Activated CD4-positive, alpha-beta memory T cell treated with anti-CD3 and anti-CD28 coated beads, Interleukin-2, amount 10 ng/mL, durations not matched to agents 7 days and 5 days (primary cell): ENCODE data around the gene PRDX1. TPM values are rescaled to one million over a fixed set of nuclear protein-coding genes. Genes with fewer than 3 reads are reported as not detected.
"Not testable (repeated sequence)": the region's sequence is repeated elsewhere in the genome, so short reads cannot be mapped to it uniquely, and the experiment has no call there.

ENCODE experiments used
- CTCF ChIA-PET: fragments of 350-600 bp; sonication (Branson Sonifier 250); formaldehyde crosslinking; loops from one replicate; lab custom pipeline; 2021; ENCODE audit warnings: antibody characterized with exemption, inconsistent platforms; lab: Charles Lee
- POLR2A ChIA-PET: fragments of 350-600 bp; sonication (Branson Sonifier 250); formaldehyde crosslinking; loops from one replicate; lab custom pipeline; 2021; ENCODE audit warnings: antibody characterized with exemption; lab: Charles Lee
- DNase-seq: peaks from one replicate; pipeline ENCODE4 v3.0.0-alpha.2; 2020
- H3K27ac Mint-ChIP-seq: one replicate; pipeline ENCODE4 v1.8.0; 2021; ENCODE audit warnings: mild to moderate bottlenecking, mixed read lengths
- H3K27me3 Mint-ChIP-seq: one replicate; pipeline ENCODE4 v1.8.0; 2021; ENCODE audit warnings: mixed read lengths
- H3K36me3 Mint-ChIP-seq: one replicate; pipeline ENCODE4 v1.8.0; 2021; ENCODE audit warnings: low read depth, mixed read lengths
- H3K4me1 Mint-ChIP-seq: one replicate; pipeline ENCODE4 v1.8.0; 2021; ENCODE audit warnings: mixed read lengths
- H3K4me3 Mint-ChIP-seq: one replicate; pipeline ENCODE4 v1.8.0; 2021; ENCODE audit warnings: mild to moderate bottlenecking, mixed read lengths
- H3K9me3 Mint-ChIP-seq: one replicate; pipeline ENCODE4 v1.8.0; 2021; ENCODE audit warnings: mixed read lengths
- total RNA-seq, 2 experiments: library from RNA; stranded (reverse); gene quantifications; one replicate each; pipeline ENCODE4 v1.2.3, GENCODE V29; 2021

Gene PRDX1
- total RNA-seq, 2 experiments from 2014 or later = 296 to 309 TPM

DNA sequence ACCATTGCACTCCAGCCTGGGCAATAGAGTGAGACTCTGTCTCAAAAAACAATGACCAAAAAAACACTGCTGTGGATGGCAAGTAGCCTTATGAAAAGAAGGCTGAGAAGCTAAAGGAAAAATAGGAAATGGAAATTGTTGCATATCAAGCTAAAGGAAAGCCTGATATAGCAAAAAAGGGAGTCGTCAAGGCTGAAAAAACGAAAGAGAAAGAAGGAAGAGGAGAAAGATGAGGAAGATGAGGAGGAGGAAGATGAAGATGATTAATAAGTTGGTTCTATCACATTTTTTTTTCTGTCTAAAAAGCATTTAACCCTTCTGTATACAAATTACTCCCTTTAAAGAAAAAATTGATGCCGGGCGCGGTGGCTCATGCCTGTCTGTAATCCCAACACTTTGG, 10.2 kb upstream of the PRDX1 start:
- Mint-ChIP-seq H3K4me3 (no peak overlapping the region), H3K36me3 (no peaks in the 10 kb centered on the region), H3K9me3 (no peaks in the 10 kb centered on the region), H3K27ac (no peak overlapping the region), H3K4me1 (peaks cover 15% of the 10 kb centered on the region), H3K27me3 (peaks cover 4% of the 10 kb centered on the region)
- ChIA-PET POLR2A (interaction anchor here (1.3 kb wide), 1 partner anchor 19 kb away, joined by 5 read pairs; the partner anchor contains the start of gene AKR1A1), CTCF (no interaction called here)
- no peak for DNase-seq

DNA sequence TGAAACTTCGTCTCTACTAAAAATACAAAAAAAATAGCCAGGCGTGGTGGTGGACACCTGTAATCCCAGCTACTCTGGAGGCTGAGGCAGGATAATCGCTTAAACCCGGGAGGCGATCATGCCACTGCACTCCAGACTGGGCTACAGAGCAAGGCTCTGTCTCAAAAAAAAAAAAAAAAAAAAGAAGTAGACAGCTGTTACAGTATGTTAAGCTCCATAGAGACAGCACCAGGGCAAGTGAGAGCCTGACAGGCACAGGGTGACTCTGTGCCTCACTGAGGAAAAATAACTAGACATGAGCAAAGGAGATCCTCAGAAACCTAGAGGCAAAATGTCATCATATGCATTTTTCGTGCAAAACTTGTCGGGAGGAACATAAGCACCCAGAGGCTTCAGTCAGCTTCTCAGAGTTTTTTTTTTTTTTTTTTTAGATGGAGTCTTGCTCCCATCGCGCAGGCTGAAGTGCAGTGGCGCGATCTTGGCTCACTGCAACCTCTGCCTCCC, 9.0 kb upstream of the PRDX1 start:
- Mint-ChIP-seq H3K9me3 (no peaks in the 10 kb centered on the region), H3K4me1 (peaks cover 5% of the 10 kb centered on the region), H3K27me3 (peaks cover 12% of the 10 kb centered on the region), H3K36me3 (no peaks in the 10 kb centered on the region), H3K27ac (no peak overlapping the region), H3K4me3 (no peak overlapping the region)
- no peak for DNase-seq
- ChIA-PET POLR2A (interaction anchor here (2.6 kb wide), 1 partner anchor 9 kb away, joined by 14 read pairs; the partner anchor contains the start of gene PRDX1), CTCF (interaction anchor here (0.7 kb wide), 1 partner anchor 635 kb away, joined by 4 read pairs; no protein-coding TSS in a partner anchor)

DNA sequence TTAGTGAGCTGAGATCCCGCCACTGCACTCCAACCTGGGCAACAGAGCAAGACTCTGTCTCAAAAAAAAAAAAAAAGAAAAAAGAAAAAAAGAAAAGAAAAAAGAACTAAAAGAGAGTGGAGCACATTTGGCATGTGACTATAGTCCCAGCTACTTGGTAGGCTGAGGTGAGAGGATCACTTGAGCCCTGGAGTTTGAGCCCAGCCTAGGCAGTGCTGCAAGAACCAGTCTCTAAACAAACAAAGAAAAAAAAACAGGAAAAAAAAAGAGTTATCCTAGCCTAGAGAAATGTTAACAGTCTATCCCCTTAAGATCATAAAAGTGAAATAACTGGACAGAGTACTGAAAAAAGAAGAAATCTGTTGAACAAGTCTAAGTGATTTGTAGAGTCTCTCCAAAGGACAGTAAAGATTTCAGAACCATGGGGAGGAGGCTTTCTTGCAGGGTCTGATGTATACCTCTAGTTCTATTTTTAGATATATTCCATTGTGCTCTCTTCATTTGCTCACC, 4.5 kb upstream of the PRDX1 start:
- POLR2A ChIA-PET = interaction anchor here (0.7 to 1.5 kb wide), 2 partner anchors 18 to 66 kb away, joined by 3 read pairs; no protein-coding TSS in a partner anchor
- CTCF ChIA-PET = no interaction called here
- peaks cover 9% of the 10 kb centered on the region for H3K36me3 Mint-ChIP-seq
- peaks cover 22% of the 10 kb centered on the region for H3K4me1 Mint-ChIP-seq
- no peak for DNase-seq
- H3K4me3 Mint-ChIP-seq = no peak overlapping the region
- H3K27me3 Mint-ChIP-seq = peaks cover 14% of the 10 kb centered on the region
- H3K27ac Mint-ChIP-seq = no peak overlapping the region
- no peaks in the 10 kb centered on the region for H3K9me3 Mint-ChIP-seq

DNA sequence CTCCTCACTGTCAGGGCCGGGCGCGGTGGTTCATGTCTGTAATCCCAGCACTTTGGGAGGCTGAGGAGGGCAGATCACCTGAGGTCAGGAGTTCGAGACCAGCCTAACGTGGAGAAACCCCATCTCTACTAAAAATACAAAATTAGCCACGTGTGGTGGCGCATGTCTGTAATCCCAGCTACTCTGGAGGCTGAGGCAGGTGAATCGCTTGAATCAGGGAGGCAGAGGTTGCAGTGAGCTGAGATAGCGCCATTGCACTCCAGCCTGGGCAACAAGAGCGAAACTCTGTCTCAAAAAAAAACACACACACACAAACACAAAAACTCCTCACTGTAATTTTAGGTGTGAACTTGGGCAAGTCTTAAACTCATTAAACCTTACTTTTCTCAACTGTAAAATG, 2.3 kb upstream of the PRDX1 start:
- H3K27ac Mint-ChIP-seq, H3K9me3 Mint-ChIP-seq, H3K4me3 Mint-ChIP-seq, DNase-seq: not testable (repeated sequence)
- CTCF ChIA-PET = interaction anchor here (0.9 to 1.9 kb wide), 2 partner anchors 19 to 45 kb away, joined by 3 to 5 read pairs; no protein-coding TSS in a partner anchor
- POLR2A ChIA-PET = interaction anchor here (1.3 to 5.5 kb wide), 6 partner anchors 11 to 184 kb away, joined by 3 to 142 read pairs (median 34); partner anchors contain the start of genes AKR1A1, MUTYH, NASP and TOE1
- peaks cover 14% of the 10 kb centered on the region for H3K27me3 Mint-ChIP-seq
- peaks cover 18% of the 10 kb centered on the region for H3K36me3 Mint-ChIP-seq
- peaks cover 36% of the 10 kb centered on the region for H3K4me1 Mint-ChIP-seq

DNA sequence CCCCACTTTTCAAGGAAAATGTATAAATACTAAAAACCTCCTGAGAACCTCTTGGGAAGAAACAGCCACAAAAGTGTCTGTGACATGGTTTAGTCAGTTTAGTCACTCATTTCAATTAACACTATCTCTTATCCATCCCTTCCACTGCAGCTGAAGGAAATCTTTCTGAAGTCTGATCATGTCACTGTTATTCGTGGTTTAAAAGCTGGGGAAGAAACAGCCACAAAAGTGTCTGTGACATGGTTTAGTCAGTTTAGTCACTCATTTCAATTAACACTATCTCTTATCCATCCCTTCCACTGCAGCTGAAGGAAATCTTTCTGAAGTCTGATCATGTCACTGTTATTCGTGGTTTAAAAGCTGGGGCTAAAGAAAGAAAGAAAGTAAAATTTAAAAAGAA, 1.8 kb upstream of the PRDX1 start:
- H3K4me3 Mint-ChIP-seq, DNase-seq, H3K27ac Mint-ChIP-seq, CTCF ChIA-PET, H3K9me3 Mint-ChIP-seq: not testable (repeated sequence)
- Mint-ChIP-seq H3K27me3 (peaks cover 14% of the 10 kb centered on the region), H3K4me1 (peaks cover 41% of the 10 kb centered on the region), H3K36me3 (peaks cover 23% of the 10 kb centered on the region)
- POLR2A ChIA-PET = interaction anchor here (1.3 to 5.5 kb wide), 6 partner anchors 10 to 184 kb away, joined by 3 to 142 read pairs (median 34); partner anchors contain the start of genes AKR1A1, MUTYH, NASP and TOE1

DNA sequence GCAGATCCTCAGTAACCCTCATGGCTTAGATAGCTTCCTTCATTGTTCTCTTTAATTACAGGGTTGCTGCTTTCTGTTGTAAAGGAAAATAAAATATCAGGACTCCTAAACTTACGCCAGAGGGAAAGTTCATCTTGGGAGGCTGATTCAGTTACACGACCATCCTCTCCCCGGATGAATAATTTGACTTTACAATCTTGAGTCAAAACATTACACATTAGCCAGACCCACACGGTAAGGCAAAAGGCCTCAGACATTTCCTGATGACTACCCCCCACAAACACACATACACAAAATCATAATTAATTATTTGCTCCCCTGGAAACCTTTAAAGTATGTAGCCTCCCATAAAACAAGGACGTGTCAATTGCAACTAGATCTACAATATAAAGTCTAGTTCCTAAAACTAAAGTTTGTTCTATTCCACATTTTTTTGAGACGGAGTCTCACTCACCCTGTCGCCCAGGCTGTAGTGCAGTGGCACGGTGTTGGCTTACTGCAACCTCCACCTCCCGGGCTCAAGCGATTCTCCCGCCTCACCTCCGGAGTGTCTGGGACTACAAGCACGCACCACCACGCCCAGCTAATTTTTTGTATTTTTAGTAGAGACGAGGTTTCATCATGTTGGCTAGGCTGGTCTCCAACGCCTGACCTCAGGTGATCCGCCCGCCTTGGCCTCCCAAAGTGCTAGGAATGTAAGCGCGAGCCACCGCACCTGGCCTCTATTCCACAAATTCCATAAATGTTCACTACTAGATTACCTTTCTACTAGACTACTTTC, 830 bp upstream of the PRDX1 start:
- Mint-ChIP-seq H3K9me3 (no peaks in the 10 kb centered on the region), H3K36me3 (peaks cover 24% of the 10 kb centered on the region), H3K27ac (peak overlapping the region; percentile 88), H3K4me1 (peaks cover 42% of the 10 kb centered on the region), H3K4me3 (peak overlapping the region; percentile 95), H3K27me3 (peaks cover 12% of the 10 kb centered on the region)
- CTCF ChIA-PET = interaction anchor here (1.2 to 2.4 kb wide), 12 partner anchors 11 to 219 kb away, joined by 4 to 23 read pairs (median 6); partner anchors contain the start of genes AKR1A1, MUTYH and TOE1
- POLR2A ChIA-PET = interaction anchor here (0.6 to 5.5 kb wide), 38 partner anchors 8 to 1577 kb away, joined by 3 to 142 read pairs (median 8); partner anchors contain the start of genes AKR1A1, BTBD19, CCDC163 and EIF2B3
- no peak for DNase-seq

DNA sequence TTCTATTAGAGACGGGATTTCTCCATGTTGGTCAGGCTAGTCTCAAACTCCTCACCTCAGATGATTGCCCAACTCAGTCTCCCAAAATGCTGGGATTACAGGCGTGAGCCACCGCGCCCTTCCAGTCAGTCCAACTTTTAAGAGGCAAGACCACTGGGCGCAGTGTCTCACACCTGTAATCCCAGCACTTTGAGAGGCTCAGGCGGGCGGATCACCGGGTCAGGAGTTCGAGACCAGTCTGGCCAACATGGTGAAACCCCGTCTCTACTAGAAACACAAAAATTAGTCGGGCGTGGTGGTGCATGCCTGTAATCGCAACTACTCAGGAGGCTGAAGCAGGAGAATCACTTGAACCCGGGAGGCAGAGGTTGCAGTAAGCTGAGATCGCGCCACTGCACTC, 1.9 kb downstream of the PRDX1 start:
- peaks cover 57% of the 10 kb centered on the region for H3K4me1 Mint-ChIP-seq
- not testable (repeated sequence) for H3K27ac Mint-ChIP-seq, DNase-seq, H3K27me3 Mint-ChIP-seq, H3K9me3 Mint-ChIP-seq
- ChIA-PET CTCF (interaction anchor here (0.7 to 2.3 kb wide), 2 partner anchors 51 to 740 kb away, joined by 3 to 19 read pairs; no protein-coding TSS in a partner anchor), POLR2A (interaction anchor here (1.4 to 5.5 kb wide), 7 partner anchors 8 to 180 kb away, joined by 7 to 142 read pairs (median 28); partner anchors contain the start of genes AKR1A1, GPBP1L1, MUTYH and TOE1)
- H3K4me3 Mint-ChIP-seq = peak overlapping the region; percentile 95
- peaks cover 49% of the 10 kb centered on the region for H3K36me3 Mint-ChIP-seq

DNA sequence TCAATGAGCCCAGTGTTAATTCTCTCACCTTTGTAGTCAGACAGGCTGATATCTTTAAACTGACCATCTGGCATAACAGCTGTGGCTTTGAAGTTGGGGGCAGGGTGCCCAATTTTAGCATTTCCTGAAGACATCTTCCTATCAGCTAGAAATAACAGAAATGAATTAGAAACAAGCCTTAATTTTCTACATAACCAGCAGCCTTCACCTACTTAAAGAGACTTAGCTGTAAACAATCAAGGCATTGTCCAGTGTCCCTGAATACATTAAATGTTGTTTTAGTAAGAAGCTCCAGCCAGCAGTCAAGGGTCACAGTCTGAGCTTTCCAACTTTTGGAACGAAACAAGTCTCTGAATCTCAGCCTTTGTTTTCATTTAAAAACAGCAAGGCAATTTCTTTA, 2.8 kb downstream of the PRDX1 start:
- POLR2A ChIA-PET = interaction anchor here (1.4 to 5.3 kb wide), 4 partner anchors 7 to 51 kb away, joined by 7 to 36 read pairs (median 18); partner anchors contain the start of gene AKR1A1
- no peak for DNase-seq
- no peaks in the 10 kb centered on the region for H3K9me3 Mint-ChIP-seq
- peaks cover 56% of the 10 kb centered on the region for H3K4me1 Mint-ChIP-seq
- CTCF ChIA-PET = interaction anchor here (0.6 to 1.2 kb wide), 7 partner anchors 11 to 178 kb away, joined by 3 to 5 read pairs (median 3); partner anchors contain the start of gene MMACHC
- peaks cover 57% of the 10 kb centered on the region for H3K36me3 Mint-ChIP-seq
- H3K27me3 Mint-ChIP-seq = no peaks in the 10 kb centered on the region
- peak overlapping the region; percentile 40 for H3K27ac Mint-ChIP-seq
- H3K4me3 Mint-ChIP-seq = peak overlapping the region; percentile 95

DNA sequence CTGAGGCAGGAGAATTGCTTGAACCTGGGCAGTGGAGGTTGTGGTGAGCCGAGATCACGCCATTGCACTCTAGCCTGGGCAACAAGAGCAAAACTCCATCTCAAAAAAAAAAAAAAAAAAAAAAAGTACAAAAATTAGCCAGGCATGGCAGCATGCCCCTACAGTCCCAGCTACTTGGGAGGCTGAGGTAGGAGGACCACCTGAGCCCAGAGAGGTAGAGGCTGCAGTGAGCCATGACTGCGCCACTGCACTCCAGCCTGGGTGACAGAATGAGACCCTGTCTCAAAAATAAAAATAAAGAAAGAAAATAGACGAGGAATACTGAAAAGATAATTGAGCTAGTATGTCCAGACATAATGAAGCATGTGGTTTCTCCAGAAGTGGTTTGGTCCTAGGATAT, 3.3 kb downstream of the PRDX1 start:
- not testable (repeated sequence) for DNase-seq, H3K27ac Mint-ChIP-seq, H3K27me3 Mint-ChIP-seq, H3K9me3 Mint-ChIP-seq, H3K4me3 Mint-ChIP-seq
- ChIA-PET CTCF (interaction anchor here (0.6 to 3.0 kb wide), 8 partner anchors 10 to 177 kb away, joined by 3 to 20 read pairs (median 4); partner anchors contain the start of gene MMACHC), POLR2A (interaction anchor here (0.9 to 5.3 kb wide), 6 partner anchors 7 to 504 kb away, joined by 3 to 36 read pairs (median 8); partner anchors contain the start of gene AKR1A1)
- peaks cover 63% of the 10 kb centered on the region for H3K36me3 Mint-ChIP-seq
- H3K4me1 Mint-ChIP-seq = peaks cover 54% of the 10 kb centered on the region

DNA sequence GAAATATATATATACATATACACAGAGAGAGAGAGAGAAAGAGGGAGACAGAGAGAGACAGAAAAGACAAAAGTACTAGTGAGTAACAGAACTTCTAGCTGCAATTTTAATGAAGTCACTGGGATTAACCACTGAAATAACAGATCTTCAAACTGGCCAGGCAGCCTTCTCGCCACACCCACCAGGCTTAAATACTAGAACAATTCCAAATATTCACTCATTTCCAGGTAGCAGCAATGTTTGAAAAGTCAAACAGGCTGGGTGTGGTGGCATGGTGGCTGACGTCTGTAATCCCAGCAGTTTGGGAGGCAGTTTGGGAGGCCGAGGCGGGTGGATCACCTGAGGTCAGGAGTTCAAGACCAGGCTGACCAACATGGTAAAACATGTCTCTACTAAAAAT, 5.2 kb downstream of the PRDX1 start:
- Mint-ChIP-seq H3K36me3 (peaks cover 67% of the 10 kb centered on the region), H3K4me3 (no peak overlapping the region), H3K4me1 (peaks cover 38% of the 10 kb centered on the region), H3K27me3 (no peaks in the 10 kb centered on the region), H3K9me3 (no peaks in the 10 kb centered on the region), H3K27ac (peak overlapping the region; percentile 21)
- ChIA-PET CTCF (interaction anchor here (3.0 kb wide), 1 partner anchor 53 kb away, joined by 20 read pairs; no protein-coding TSS in a partner anchor), POLR2A (interaction anchor here (1.3 to 5.3 kb wide), 6 partner anchors 9 to 172 kb away, joined by 3 to 28 read pairs (median 6); partner anchors contain the start of genes AKR1A1 and TMEM69)
- DNase-seq = no peak

DNA sequence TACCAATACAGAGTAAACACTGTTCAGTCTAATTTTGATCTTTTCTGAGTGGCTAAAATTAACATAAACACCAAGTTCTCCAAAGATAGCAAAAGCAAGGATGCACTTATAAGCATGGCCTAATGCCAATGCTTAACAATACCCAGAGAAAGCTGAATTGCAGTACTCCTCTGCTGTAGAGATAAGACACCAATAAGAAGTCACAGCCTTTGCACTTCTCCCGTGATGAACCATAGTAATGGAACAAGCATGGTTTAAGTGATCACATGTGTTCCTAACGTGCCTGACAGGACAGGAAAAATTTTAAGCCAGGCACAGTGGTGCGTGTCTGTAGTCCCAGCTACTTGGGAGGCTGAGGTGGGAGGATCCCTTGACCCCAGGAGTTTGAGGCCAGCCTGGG, 5.6 kb downstream of the PRDX1 start:
- peaks cover 38% of the 10 kb centered on the region for H3K4me1 Mint-ChIP-seq
- H3K9me3 Mint-ChIP-seq = no peaks in the 10 kb centered on the region
- no peak overlapping the region for H3K4me3 Mint-ChIP-seq
- H3K27me3 Mint-ChIP-seq = no peaks in the 10 kb centered on the region
- CTCF ChIA-PET = interaction anchor here (3.0 kb wide), 1 partner anchor 53 kb away, joined by 20 read pairs; no protein-coding TSS in a partner anchor
- DNase-seq = no peak
- no peak overlapping the region for H3K27ac Mint-ChIP-seq
- POLR2A ChIA-PET = interaction anchor here (1.3 to 5.3 kb wide), 4 partner anchors 8 to 172 kb away, joined by 3 to 28 read pairs (median 8); partner anchors contain the start of genes AKR1A1 and TMEM69
- H3K36me3 Mint-ChIP-seq = peaks cover 70% of the 10 kb centered on the region
